ENCODE measurements around the gene C1orf232. TPM values are rescaled to one million over a fixed set of nuclear protein-coding genes. Genes with fewer than 3 reads are reported as not detected.

Gene C1orf232
- total and polyA plus RNA-seq, 9 of the 15 experiments (the other 6 are each of a cell fraction or from before 2014, with no cell fraction given): not detected

GRCh38 chr1:26164861-26165842 lies 3.6 kb downstream of the C1orf232 start:
- H3K4me1 ChIP-seq (replicated peaks in 1 of 2; ENCODE audit: control insufficient read depth in 2 of 2, insufficient read depth in 2 of 2, low read length in 2 of 2): peaks cover 32 to 51% of the 10 kb centered on the region in 2 experiments
- in situ Hi-C loops (cut with MboI): no loop called here
- no TSS peak for BruUV-seq (replicated peaks)
- no peaks in the 10 kb centered on the region for H3K9me3 ChIP-seq (replicated peaks; ENCODE audit: control insufficient read depth, insufficient read depth, low read depth, low read length)
- ATAC-seq (no peak), DNase-seq (ENCODE audit: extremely low read depth in 1 of 4, low spot score in 3 of 4) (no peak), FAIRE-seq (no peak)
- intact Hi-C loops (cut with micrococcal nuclease): no loop called here
- no peak overlapping the region for H3K4me2 ChIP-seq (ENCODE audit: insufficient read depth, low read length)
- 54% methylated on average over 17 of the region's 19 CpGs for WGBS (ENCODE audit: insufficient coverage, low coverage, missing lambda C conversion rate)
- peaks cover 5% of the 10 kb centered on the region for H3K79me2 ChIP-seq (ENCODE audit: control insufficient read depth, insufficient read depth, low read length)
- no peaks in the 10 kb centered on the region for H4K20me1 ChIP-seq (replicated peaks; ENCODE audit: control insufficient read depth, insufficient read depth, low read length)
- H3K9ac ChIP-seq (ENCODE audit: insufficient read depth in 1 of 2, low read depth in 2 of 2, low read length in 2 of 2): peak overlapping the region in 1 of 2 experiments; percentile 90; a peak in 1 of 4 replicates
- no peak overlapping the region for H3K4me3 ChIP-seq
- TF ChIP-seq ZBTB8A (IDR thresholded peaks at IDR 0.05; ENCODE audit: partially characterized antibody): no peak
- TF ChIP-seq C11orf30 (IDR thresholded peaks at IDR 0.05; ENCODE audit: low read depth): 0 out of 2 replicates have a peak, but pooled peaks have one; percentile 28
- TF ChIP-seq PCBP1 (IDR thresholded peaks at IDR 0.05; ENCODE audit: low read depth, low read length, poor library complexity, severe bottlenecking): no peak
- peak; percentile 25 to 44; a peak in 3 of 4 replicates for TF ChIP-seq KDM1A (IDR thresholded peaks at IDR 0.05)
- TF ChIP-seq GATAD2B (IDR thresholded peaks at IDR 0.05; ENCODE audit: borderline replicate concordance): no peak
- TF ChIP-seq, protein P1, sequence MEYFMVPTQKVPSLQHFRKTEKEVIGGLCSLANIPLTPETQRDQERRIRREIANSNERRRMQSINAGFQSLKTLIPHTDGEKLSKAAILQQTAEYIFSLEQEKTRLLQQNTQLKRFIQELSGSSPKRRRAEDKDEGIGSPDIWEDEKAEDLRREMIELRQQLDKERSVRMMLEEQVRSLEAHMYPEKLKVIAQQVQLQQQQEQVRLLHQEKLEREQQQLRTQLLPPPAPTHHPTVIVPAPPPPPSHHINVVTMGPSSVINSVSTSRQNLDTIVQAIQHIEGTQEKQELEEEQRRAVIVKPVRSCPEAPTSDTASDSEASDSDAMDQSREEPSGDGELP (CRISPR knock-in tag; IDR thresholded peaks at IDR 0.05; ENCODE audit: borderline replicate concordance): peak; percentile 51
- TF ChIP-seq ZNF316 (IDR thresholded peaks at IDR 0.05): 0 out of 2 replicates have a peak, but pooled peaks have one; percentile 10
- TF ChIP-seq DACH1 (IDR thresholded peaks at IDR 0.05; ENCODE audit: partially characterized antibody): peak; percentile 73
- no peak for TF ChIP-seq WHSC1 (IDR thresholded peaks at IDR 0.05; ENCODE audit: low read length)
- TF ChIP-seq ZNF174 (CRISPR knock-in tag; IDR thresholded peaks at IDR 0.05): no peak
- TF ChIP-seq SOX6 (IDR thresholded peaks at IDR 0.05): peak; percentile 30; the same call in 1 of the 2 replicates
- peak in 1 of 2 experiments; percentile 10; a peak in 1 of 4 replicates for TF ChIP-seq FOXA3 (CRISPR knock-in tag; conservative IDR thresholded peaks at IDR 0.05 in 1 of 2, IDR thresholded peaks at IDR 0.05 in 1 of 2)
- TF ChIP-seq RCOR1 (IDR thresholded peaks at IDR 0.05; ENCODE audit: borderline replicate concordance in 1 of 2, low read depth in 2 of 2, low read length in 2 of 2): peak in 1 of 2 experiments; percentile 68; a peak in 1 of 4 replicates
- no peak for TF ChIP-seq POLR3G (IDR thresholded peaks at IDR 0.05; ENCODE audit: extremely low read depth, insufficient read length, insufficient replicate concordance)
- POLR2A ChIA-PET: interaction anchor here (0.6 to 1.1 kb wide), 6 partner anchors 9 to 124 kb away, joined by 3 to 7 read pairs (median 3); partner anchors contain the start of gene SLC30A2
- H3K9me1 ChIP-seq (ENCODE audit: control insufficient read depth, insufficient read depth, low read length): no peaks in the 10 kb centered on the region
- no peaks in the 10 kb centered on the region; the same call in 2 of the 3 replicates for H3K36me3 ChIP-seq (ENCODE audit: control insufficient read depth, insufficient read depth, low read length)
- H3K27me3 ChIP-seq (ENCODE audit: control insufficient read depth in 2 of 2, insufficient read depth in 2 of 2, low read length in 2 of 2): no peaks in the 10 kb centered on the region
- H2AFZ ChIP-seq (ENCODE audit: low read depth, low read length): peak overlapping the region; percentile 71
- CTCF ChIA-PET (ENCODE audit: low intra/inter-chr PET ratio): interaction anchor here (0.8 to 2.5 kb wide), 6 partner anchors 60 to 270 kb away, joined by 3 to 20 read pairs (median 8); partner anchors contain the start of gene CEP85
- no peak overlapping the region for H3K27ac ChIP-seq (ENCODE audit: extremely low read depth, low read depth, low read length)
